ENCODE measurements around the gene CD209.

The CD209 gene

DNA sequence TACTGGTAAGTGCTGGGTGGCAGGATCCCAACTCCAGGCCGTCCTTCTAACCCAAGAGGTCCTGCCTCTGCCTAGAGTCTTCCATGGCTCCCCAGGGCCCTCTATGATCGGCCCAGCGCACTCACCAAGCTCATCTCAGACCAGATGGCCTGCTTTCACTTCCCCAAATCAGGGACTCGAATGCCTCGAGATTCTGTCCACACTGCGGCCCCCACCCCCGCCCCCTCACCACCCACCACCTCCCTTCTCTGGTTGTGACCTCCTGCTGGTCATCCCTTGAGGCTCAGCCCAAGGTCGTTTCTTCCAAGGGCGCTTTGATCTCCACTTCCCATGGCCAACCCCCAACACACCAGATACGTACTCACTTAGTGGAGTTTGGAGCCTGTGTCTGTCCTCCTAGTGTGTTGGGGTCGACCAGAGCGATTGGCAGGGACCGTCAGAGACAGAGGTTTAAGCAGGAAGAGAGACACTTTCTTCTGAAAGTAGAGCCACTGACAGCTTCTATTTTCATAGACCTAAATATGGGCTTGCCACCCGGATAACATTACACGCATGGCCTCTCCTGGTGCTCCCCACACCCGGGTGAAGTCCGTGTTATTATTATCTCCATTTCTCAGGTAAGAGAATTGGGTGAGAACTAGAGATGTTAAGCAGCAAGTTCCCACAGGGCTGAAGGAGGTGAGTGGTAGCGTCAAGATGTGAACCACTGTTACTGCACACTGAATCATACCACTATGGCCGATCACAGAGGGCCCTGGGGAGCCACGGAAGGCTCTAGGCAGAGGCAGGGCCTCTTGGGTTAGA lies 45.5 kb downstream of the CD209 start, which contains the start of gene FCER2:
Gene FCER2 (minus strand): TSS at position 478 of the 804 bp plus-strand sequence. CDS start 2,371 bp downstream, outside the sequence.
- DNase-seq: no peak

GRCh38 chr19:7701049-7701653 lies 46.2 kb downstream of the CD209 start:
- no peak for DNase-seq

DNA sequence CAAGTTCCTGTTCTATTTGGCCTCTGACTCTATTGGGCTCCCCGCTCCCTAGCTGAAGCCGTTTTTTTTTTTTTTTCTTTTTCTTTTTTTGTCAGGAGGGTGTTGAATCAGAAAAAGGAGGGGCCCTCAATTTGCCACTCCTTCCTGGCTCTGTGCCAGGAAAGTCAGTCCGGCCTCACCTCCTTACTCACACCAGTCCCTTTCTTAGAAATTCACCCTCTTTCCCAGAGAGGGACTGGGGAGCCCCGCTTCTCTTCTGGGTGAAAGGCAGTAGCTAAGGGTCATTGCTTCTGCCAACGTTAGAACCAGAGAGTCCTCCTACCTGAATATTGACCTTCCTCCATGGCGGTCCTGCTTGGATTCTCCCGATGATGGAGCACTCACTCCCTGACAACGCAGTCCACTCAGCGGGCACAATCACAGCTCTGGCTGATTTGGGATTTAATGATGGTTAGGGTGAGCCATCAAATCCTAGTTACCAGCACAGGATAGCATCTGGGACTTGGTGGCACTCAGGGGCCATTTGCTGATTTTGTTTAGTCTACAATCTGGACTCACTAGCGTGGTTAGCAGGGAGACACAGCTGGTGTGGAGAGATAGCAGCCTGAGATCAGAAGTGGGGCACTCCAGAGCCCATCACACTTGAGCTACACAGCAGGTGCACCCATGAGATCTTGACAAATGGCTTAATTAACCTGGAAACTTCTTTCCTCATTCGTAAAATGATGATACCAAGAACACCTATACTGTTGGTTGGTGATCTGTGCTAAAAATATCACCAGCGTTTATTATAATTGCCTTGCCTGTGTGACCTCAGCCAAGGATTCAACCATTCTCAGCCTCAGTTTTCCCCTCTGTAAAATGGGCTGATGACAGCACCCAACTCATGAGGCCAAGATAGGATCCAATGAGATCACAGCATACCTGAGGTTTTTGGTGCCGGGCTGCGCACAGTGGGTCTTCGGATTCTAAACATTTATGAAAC lies 47.6 kb downstream of the CD209 start:
- no peak for DNase-seq

- DNase-seq: no peak
Measured at GRCh38 chr19:7699003-7699402, 48.3 kb downstream of the CD209 start.

DNA sequence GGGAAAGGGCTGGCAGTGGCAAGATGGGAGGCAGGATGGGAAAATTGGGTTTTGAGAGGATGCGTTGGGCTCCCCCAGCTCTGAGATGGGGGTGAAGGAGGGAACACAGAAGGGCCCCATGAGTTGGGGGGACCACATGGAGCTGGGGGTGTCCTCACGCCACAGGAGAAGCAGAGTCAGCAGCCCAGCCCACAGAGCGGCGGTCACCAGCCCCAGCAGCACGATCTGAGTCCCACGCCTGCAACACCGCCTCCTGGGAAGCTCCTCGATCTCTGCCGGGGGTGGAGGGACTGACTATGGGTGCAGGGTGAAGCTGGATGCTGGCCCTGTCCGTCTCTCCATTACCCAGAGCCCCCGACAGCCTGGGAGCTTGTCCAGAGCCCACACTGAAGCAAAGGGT lies 48.8 kb downstream of the CD209 start:
- DNase-seq: no peak

DNA sequence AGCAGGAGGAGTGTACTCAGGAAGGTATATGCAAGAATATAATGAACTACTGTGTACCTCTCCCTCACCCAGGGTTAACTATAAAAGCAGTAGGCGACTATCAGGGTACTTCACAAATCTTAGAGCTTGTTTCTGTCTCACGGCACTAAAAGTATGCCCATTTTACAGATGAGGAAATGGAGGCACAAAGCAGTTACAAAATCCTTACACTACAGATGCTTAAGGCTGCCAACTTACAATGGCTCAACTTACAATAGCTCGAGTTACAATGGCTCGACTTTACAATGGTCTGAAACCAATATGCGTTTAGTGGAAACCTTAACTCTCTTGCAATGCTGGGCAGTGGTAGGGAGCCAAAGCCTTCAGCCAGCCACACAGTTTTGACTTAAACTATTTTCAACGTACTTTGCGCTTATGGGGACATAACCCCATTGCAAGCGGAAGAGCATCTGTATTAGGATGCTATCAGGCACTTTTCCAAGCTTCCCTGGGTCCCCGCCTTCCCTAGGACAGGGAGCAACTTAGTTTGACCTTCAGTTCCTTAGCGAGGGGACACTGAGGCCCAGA lies 49.5 kb downstream of the CD209 start:
- DNase-seq: no peak

DNA sequence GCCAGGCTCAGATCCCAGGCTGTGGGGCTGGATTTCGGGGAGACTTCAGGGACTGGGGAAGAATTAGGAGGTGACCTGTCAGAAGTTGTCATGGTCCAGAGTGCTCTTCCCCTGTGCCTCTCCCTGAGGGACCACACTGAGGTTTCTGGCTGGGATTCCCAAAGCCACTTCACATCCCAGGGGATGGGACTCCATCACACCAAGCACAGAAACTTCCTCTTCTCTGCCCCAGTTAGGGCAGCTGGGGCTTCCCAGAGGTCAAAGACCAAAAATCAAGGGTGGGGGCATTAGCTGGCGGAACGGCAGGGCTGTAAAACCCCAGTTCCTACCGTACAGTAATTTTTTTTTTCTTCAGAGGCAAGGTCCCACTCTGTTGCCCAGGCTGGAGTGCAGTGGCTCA lies 52.8 kb downstream of the CD209 start:
- DNase-seq: no peak

DNA sequence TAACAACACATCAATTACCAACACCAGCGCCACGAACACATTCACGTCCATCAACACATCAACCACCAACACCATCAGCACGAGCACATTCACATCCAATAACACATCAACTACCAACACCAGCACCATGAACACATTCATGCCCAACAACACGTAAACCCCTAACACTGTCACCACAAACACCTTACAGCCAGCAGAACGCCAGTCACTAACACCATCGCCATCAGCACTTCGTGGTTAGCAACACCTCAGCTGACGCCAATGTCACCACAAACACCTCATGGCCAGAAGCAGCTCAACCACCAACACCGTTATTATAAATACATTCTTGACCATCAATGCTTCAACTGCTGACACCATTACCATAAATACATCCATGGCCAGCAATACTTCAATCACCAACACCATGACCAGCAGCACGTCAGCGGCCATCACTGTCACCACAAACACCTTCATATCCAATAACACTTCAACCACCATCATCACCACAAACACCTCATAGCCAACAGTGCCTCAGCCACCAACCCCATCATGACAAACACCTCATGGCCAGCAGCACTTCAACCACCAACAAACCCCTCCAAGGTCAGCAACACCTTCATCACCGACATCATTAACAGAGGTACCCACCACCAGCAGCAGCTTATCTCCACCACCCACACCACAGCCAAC lies 54.8 kb downstream of the CD209 start:
- DNase-seq: no peak

- no peak for DNase-seq
Measured at GRCh38 chr19:7691497-7691896, 55.8 kb downstream of the CD209 start.

- no peak for DNase-seq
Measured at GRCh38 chr19:7690779-7691258, 56.5 kb downstream of the CD209 start.
